K562 (cell line): ENCODE results near the gene TAF8. TPM values are rescaled to one million over a fixed set of nuclear protein-coding genes. Genes with fewer than 3 reads are reported as not detected.

Experiments used
- BHLHE40 ChIP-seq: IDR thresholded peaks from 2 replicates; pipeline ENCODE4 v1.6.1; 2011; ENCODE audit warnings: low read length, improper control_type of control experiment
- CGGBP1 ChIP-seq: fragments of 250-450 bp; sonication (Bioruptor Pico); IDR thresholded peaks from 2 replicates; pipeline ENCODE4 v1.9.0; 2021; ENCODE audit warnings: mild to moderate bottlenecking
- DMBX1 ChIP-seq: fragments of 250-450 bp; sonication (Bioruptor Pico); IDR thresholded peaks from 2 replicates; pipeline ENCODE4 v1.8.0; 2022; ENCODE audit warnings: inconsistent platforms, mild to moderate bottlenecking, moderate library complexity, borderline replicate concordance
- KAT7 ChIP-seq: sonication (generic); formaldehyde crosslinking; IDR thresholded peaks from 2 replicates; pipeline ENCODE4 v1.8.0; 2022; ENCODE audit warnings: missing genetic modification reagents, mild to moderate bottlenecking, borderline replicate concordance
- MGA ChIP-seq: fragments of 450-650 bp; IDR thresholded peaks from 2 replicates; pipeline ENCODE4 v1.6.1; 2016; ENCODE audit warnings: mild to moderate bottlenecking, moderate library complexity
- MYC ChIP-seq, 2 experiments: fragments of 250-450 bp in 1 of 2; sonication (Bioruptor Pico) in 1 of 2; IDR thresholded peaks; 2 replicates each; pipeline versions ENCODE4 v1.5.1 to v1.6.1; 2012 to 2021; ENCODE audit warnings: low read depth in 2 of 2, borderline replicate concordance in 1 of 2, improper control_type of control experiment in 1 of 2, low read length in 1 of 2, mild to moderate bottlenecking in 1 of 2, moderate library complexity in 1 of 2
- NFE2L1 ChIP-seq: fragments of 450-650 bp; IDR thresholded peaks from 2 replicates; pipeline ENCODE4 v1.6.1; 2016; ENCODE audit warnings: missing genetic modification characterization, low read depth, mild to moderate bottlenecking, missing compliant biosample characterization, moderate library complexity, borderline replicate concordance
- NFIX ChIP-seq: fragments of 250-450 bp; sonication (Bioruptor Pico); IDR thresholded peaks from 2 replicates; pipeline ENCODE4 v1.4.0; 2020; ENCODE audit warnings: low read depth, mild to moderate bottlenecking, moderate library complexity
- PML ChIP-seq: IDR thresholded peaks from 2 replicates; pipeline ENCODE4 v1.6.1; 2012; ENCODE audit warnings: low read length, inconsistent platforms
- SIRT6 ChIP-seq: IDR thresholded peaks from one replicate; pipeline ENCODE4 v1.6.1; 2012; ENCODE audit warnings: low read depth, mild to moderate bottlenecking, control low read depth, inconsistent platforms, low read length, moderate library complexity
- TBL1XR1 ChIP-seq, 2 experiments: IDR thresholded peaks; 2 replicates each; pipeline ENCODE4 v1.6.1; 2012; ENCODE audit warnings: improper control_type of control experiment in 2 of 2, low read length in 2 of 2, mild to moderate bottlenecking in 1 of 2
- ZNF79 ChIP-seq: fragments of 250-450 bp; sonication (Bioruptor Pico); IDR thresholded peaks from 2 replicates; pipeline ENCODE4 v1.4.0; 2020; ENCODE audit warnings: low read depth, mild to moderate bottlenecking, moderate library complexity
- polyA plus RNA-seq, 8 experiments: library from polyadenylated mRNA; depleted of rRNA in 4 of 8; stranded (reverse) in 5 of 8; unstranded in 3 of 8; fragments of >200 nt; fragmentation: Nextera tagmentation in 2 of 8; fragmentation: Illumina TruSeq in 1 of 8; extraction: Ambion mirVana in 2 of 8; extraction: Trizol in 1 of 8; gene quantifications; 2 replicates each; pipeline versions ENCODE4 v1.2.1 to v1.2.3, GENCODE V29; 2011 to 2014; ENCODE audit warnings: inconsistent platforms in 1 of 8, missing spikeins in 1 of 8
- total RNA-seq, 7 experiments: library from RNA; depleted of rRNA in 6 of 7; stranded (reverse); fragments of >200 nt in 6 of 7; fragmentation: Illumina TruSeq in 2 of 7; extraction: Trizol in 2 of 7; gene quantifications; 2 replicates each; pipeline versions ENCODE4 v1.2.1 to v1.2.3, GENCODE V29; 2011 to 2021; ENCODE audit warnings: low replicate concordance in 1 of 7
- TF ChIP-seq, protein P1 (sequence below): sonication (generic); formaldehyde crosslinking; IDR thresholded peaks from 2 replicates; pipeline ENCODE4 v1.9.0; 2022; ENCODE audit warnings: mild to moderate bottlenecking, missing genetic modification reagents

TAF8 gene
- total and polyA plus RNA-seq, 9 of the 15 experiments (the other 6 are each of a cell fraction or from before 2014, with no cell fraction given) = 29.4 to 84.0 (median 52.6) TPM

- TF ChIP-seq TBL1XR1 (IDR thresholded peaks at IDR 0.05; ENCODE audit: low read length in 2 of 2) (peak in 1 of 2 experiments; percentile 60; a peak in 1 of 4 replicates), KAT7 (CRISPR knock-in tag) (0 out of 2 replicates have a peak, but pooled peaks have one; percentile 1), MGA (peak; percentile 17; the same call in 1 of the 2 replicates), SIRT6 (no peak), BHLHE40 (no peak), NFE2L1 (tag) (no peak), ZNF79 (CRISPR knock-in tag) (no peak), PML (no peak), DMBX1 (CRISPR knock-in tag) (0 out of 2 replicates have a peak, but pooled peaks have one; percentile 64), NFIX (CRISPR knock-in tag) (no peak), MYC (IDR thresholded peaks at IDR 0.05; ENCODE audit: low read depth, low read length) (peak; percentile 71), MYC (CRISPR knock-in tag; IDR thresholded peaks at IDR 0.05; ENCODE audit: borderline replicate concordance, low read depth) (no peak), CGGBP1 (CRISPR knock-in tag) (no peak)
- TF ChIP-seq, protein P1, sequence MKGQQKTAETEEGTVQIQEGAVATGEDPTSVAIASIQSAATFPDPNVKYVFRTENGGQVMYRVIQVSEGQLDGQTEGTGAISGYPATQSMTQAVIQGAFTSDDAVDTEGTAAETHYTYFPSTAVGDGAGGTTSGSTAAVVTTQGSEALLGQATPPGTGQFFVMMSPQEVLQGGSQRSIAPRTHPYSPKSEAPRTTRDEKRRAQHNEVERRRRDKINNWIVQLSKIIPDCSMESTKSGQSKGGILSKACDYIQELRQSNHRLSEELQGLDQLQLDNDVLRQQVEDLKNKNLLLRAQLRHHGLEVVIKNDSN (CRISPR knock-in tag) = no peak
Observed at GRCh38 chr6:42010185-42010891, 40.0 kb upstream of the TAF8 start (continued).
